ENCODE measurements around the gene EZH2.

DNA sequence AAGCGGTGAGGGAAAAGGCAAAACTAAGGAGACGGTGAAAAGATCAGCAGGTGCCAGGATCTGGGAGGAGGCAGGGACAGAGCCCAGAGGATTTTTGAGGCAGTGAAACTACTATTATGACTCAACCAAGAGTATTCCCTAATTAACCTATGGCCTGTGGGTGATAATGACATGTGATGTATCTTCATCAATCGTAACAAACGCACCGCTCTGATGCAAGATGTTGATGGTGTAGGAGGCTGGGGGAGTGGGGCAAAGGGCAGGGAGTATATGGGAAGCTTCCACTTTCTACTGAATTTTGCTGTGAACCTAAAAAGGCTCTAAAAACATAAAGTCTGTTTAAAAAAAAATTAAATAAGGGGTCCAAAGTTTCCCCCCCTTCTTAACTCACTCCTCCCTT, 25.5 kb upstream of the EZH2 start:
- TF ChIP-seq ARNTL (CRISPR knock-in tag; IDR thresholded peaks at IDR 0.05; ENCODE audit: borderline replicate concordance, low read depth) (no peak), TCF4 (CRISPR knock-in tag; IDR thresholded peaks at IDR 0.05; ENCODE audit: borderline replicate concordance) (no peak), CSDC2 (CRISPR knock-in tag; IDR thresholded peaks at IDR 0.05) (no peak)
- TF ChIP-seq, protein P1, sequence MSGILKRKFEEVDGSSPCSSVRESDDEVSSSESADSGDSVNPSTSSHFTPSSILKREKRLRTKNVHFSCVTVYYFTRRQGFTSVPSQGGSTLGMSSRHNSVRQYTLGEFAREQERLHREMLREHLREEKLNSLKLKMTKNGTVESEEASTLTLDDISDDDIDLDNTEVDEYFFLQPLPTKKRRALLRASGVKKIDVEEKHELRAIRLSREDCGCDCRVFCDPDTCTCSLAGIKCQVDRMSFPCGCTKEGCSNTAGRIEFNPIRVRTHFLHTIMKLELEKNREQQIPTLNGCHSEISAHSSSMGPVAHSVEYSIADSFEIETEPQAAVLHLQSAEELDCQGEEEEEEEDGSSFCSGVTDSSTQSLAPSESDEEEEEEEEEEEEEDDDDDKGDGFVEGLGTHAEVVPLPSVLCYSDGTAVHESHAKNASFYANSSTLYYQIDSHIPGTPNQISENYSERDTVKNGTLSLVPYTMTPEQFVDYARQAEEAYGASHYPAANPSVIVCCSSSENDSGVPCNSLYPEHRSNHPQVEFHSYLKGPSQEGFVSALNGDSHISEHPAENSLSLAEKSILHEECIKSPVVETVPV (CRISPR knock-in tag; IDR thresholded peaks at IDR 0.05) = no peak

Data from SK-N-SH treated with all-trans-retinoic acid at 6 μM for 48 hours (cell line).